GM10248 (cell line): Measurements from ENCODE around the gene GRIA3.

Source experiments
- CTCF ChIA-PET: fragments of 300-600 bp; sonication (Branson Sonifier 250); formaldehyde crosslinking; extraction: SDS; loops from one replicate; lab custom pipeline; 2021; ENCODE audit warnings: antibody characterized with exemption; lab: Yijun Ruan, JAX
- POLR2A ChIA-PET: fragments of 350-650 bp; sonication (Branson Sonifier 250); formaldehyde crosslinking; extraction: SDS; loops from one replicate; lab custom pipeline; 2020; ENCODE audit warnings: antibody characterized with exemption; lab: Yijun Ruan, JAX
- DNase-seq: peaks from one replicate; pipeline ENCODE4 v3.0.0; 2012; ENCODE audit errors: extremely low spot score
- TF ChIP-seq, protein P1 (sequence below): IDR thresholded peaks from 2 replicates; pipeline ENCODE4 v1.5.1; 2012; ENCODE audit warnings: mild to moderate bottlenecking, low read depth; ENCODE audit errors: extremely low read depth, missing control alignments, control extremely low read depth

Gene GRIA3

DNA sequence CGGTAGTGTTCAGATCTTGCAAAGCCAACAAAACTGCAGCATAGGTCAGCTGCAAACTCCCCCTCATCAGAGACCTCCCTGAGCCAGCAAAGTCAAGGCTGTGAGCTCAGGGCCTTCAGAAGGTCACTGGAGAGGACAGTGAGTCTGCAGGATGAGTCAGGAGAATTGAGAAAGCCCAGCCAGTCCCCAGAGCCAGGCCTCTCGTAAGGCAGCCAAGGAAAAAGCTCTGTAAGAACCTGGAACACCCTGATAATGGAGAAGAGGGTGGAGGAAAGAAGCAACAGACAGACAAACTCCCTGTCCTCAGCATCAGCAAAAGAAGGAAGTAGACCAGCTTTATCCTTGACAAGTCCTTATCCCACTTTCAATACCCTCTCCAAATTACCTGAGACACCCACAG is 33.0 kb downstream of the GRIA3 start:
- ChIA-PET CTCF (no interaction called here), POLR2A (no interaction called here)
- TF ChIP-seq, protein P1, sequence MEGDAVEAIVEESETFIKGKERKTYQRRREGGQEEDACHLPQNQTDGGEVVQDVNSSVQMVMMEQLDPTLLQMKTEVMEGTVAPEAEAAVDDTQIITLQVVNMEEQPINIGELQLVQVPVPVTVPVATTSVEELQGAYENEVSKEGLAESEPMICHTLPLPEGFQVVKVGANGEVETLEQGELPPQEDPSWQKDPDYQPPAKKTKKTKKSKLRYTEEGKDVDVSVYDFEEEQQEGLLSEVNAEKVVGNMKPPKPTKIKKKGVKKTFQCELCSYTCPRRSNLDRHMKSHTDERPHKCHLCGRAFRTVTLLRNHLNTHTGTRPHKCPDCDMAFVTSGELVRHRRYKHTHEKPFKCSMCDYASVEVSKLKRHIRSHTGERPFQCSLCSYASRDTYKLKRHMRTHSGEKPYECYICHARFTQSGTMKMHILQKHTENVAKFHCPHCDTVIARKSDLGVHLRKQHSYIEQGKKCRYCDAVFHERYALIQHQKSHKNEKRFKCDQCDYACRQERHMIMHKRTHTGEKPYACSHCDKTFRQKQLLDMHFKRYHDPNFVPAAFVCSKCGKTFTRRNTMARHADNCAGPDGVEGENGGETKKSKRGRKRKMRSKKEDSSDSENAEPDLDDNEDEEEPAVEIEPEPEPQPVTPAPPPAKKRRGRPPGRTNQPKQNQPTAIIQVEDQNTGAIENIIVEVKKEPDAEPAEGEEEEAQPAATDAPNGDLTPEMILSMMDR, result no peak
- no peak for DNase-seq

GRCh38 chrX:123217728-123218127 is 33.6 kb downstream of the GRIA3 start:
- no peak for DNase-seq
- ChIA-PET POLR2A (no interaction called here), CTCF (no interaction called here)
- TF ChIP-seq, protein P1, result no peak

- no peak for DNase-seq
- POLR2A ChIA-PET, result no interaction called here
- TF ChIP-seq, protein P1, result no peak
- CTCF ChIA-PET, result no interaction called here
These were observed 35.8 kb downstream of the GRIA3 start for GRCh38 chrX:123219916-123220315.

GRCh38 chrX:123222920-123223319 is 38.8 kb downstream of the GRIA3 start:
- TF ChIP-seq, protein P1, result no peak
- ChIA-PET POLR2A (no interaction called here), CTCF (interaction anchor here (1.3 kb wide), 1 partner anchor 103 kb away, joined by 3 read pairs; no protein-coding TSS in a partner anchor)

GRCh38 chrX:123223409-123223808 is 39.3 kb downstream of the GRIA3 start:
- TF ChIP-seq, protein P1, result no peak
- DNase-seq, result no peak
- ChIA-PET POLR2A (no interaction called here), CTCF (no interaction called here)

More at GRCh38 chrX:123222920-123223319, 38.8 kb downstream of the GRIA3 start:
- no peak for DNase-seq

DNA sequence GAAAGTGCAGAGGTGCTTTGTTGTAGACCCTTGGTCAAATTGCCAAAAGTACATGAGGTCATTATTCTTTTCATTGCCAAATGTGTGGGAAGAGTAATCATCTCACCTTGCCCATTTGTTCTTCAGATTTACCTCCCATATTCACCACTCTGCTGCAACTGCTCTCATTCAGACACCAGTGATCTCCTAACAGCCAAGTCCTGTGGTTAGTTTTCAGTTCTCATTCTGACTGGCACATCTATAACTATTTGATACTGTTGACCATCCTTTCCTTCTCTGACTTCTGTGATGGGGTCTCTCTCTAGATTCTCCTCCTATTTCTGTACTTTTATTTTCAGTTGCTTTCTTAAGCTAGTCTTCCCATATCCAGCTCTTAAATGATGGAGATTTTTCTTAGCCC is 39.8 kb downstream of the GRIA3 start:
- ChIA-PET CTCF (no interaction called here), POLR2A (no interaction called here)
- DNase-seq, result no peak
- TF ChIP-seq, protein P1, result no peak
